MG63 (cell line): ENCODE data around the gene ANGPTL3. TPM values are rescaled to one million over a fixed set of nuclear protein-coding genes. Genes with fewer than 3 reads are reported as not detected.
"Not testable (repeated sequence)": the region's sequence is repeated elsewhere in the genome, so short reads cannot be mapped to it uniquely, and the experiment has no call there.

Experiments
- DNase-seq: peaks from one replicate; pipeline ENCODE4 v3.0.0-alpha.2; 2020
- H3K27me3 ChIP-seq: fragments of 250-450 bp; sonication (Bioruptor Pico); 2 replicates; pipeline ENCODE4 v1.5.1; 2020; ENCODE audit warnings: mild to moderate bottlenecking, moderate library complexity
- H3K36me3 ChIP-seq: fragments of 250-450 bp; sonication (Bioruptor Pico); 2 replicates; pipeline ENCODE4 v1.5.1; 2020; ENCODE audit warnings: mild to moderate bottlenecking, moderate library complexity
- H3K4me3 ChIP-seq: fragments of 250-450 bp; sonication (Bioruptor Pico); 2 replicates; pipeline ENCODE4 v1.5.1; 2020; ENCODE audit warnings: mild to moderate bottlenecking, moderate library complexity
- H3K9me3 ChIP-seq: fragments of 250-450 bp; sonication (Bioruptor Pico); 2 replicates; pipeline ENCODE4 v1.5.1; 2020; ENCODE audit warnings: mild to moderate bottlenecking, moderate library complexity
- total RNA-seq: library from RNA; depleted of rRNA; stranded (reverse); fragments of >200 nt; shearing (Covaris generic); gene quantifications from 2 replicates; pipeline ENCODE4 v1.2.3, GENCODE V29; 2014; ENCODE audit warnings: low replicate concordance; rRNA removed

ANGPTL3 gene, protein sequence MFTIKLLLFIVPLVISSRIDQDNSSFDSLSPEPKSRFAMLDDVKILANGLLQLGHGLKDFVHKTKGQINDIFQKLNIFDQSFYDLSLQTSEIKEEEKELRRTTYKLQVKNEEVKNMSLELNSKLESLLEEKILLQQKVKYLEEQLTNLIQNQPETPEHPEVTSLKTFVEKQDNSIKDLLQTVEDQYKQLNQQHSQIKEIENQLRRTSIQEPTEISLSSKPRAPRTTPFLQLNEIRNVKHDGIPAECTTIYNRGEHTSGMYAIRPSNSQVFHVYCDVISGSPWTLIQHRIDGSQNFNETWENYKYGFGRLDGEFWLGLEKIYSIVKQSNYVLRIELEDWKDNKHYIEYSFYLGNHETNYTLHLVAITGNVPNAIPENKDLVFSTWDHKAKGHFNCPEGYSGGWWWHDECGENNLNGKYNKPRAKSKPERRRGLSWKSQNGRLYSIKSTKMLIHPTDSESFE
- total RNA-seq: not detected in 2 replicates

DNA sequence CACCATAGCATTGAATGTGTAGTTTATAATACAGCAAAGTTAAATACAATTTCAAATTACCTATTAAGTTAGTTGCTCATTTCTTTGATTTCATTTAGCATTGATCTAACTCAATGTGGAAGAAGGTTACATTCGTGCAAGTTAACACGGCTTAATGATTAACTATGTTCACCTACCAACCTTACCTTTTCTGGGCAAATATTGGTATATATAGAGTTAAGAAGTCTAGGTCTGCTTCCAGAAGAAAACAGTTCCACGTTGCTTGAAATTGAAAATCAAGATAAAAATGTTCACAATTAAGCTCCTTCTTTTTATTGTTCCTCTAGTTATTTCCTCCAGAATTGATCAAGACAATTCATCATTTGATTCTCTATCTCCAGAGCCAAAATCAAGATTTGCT, at the start of gene ANGPTL3:
TSS of gene ANGPTL3 (plus strand) at position 240 of the 400 bp plus-strand sequence. CDS start at position 287, 47 bp downstream.
- Histone ChIP-seq H3K4me3 (no peak within 1 kb of the TSS), H3K9me3 (no peaks in the 10 kb centered on the region), H3K36me3 (no peaks in the 10 kb centered on the region), H3K27me3 (no peaks in the 10 kb centered on the region)
- DNase-seq: no peak

DNA sequence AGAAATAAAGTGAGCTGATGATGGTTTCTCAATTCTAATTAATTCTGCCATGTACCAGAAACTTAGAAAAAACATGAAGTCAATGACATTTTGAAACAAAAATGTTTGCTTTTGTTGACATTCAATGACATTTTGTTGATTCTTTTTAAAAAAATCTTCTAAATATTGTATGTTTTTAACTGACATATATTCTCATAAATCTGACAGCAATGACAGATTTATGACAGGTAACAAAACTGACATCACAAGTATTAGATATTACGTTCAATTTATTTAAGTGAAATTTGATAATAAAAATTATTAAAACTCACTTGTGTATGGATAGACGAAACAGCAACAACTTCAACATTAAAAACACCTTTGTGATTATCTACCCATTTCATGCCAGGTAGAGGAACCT, 36.0 kb upstream of the ANGPTL3 start:
- no peaks in the 10 kb centered on the region for H3K9me3 ChIP-seq
- no peaks in the 10 kb centered on the region for H3K27me3 ChIP-seq
- DNase-seq: no peak
- no peak overlapping the region for H3K4me3 ChIP-seq
- no peaks in the 10 kb centered on the region for H3K36me3 ChIP-seq

DNA sequence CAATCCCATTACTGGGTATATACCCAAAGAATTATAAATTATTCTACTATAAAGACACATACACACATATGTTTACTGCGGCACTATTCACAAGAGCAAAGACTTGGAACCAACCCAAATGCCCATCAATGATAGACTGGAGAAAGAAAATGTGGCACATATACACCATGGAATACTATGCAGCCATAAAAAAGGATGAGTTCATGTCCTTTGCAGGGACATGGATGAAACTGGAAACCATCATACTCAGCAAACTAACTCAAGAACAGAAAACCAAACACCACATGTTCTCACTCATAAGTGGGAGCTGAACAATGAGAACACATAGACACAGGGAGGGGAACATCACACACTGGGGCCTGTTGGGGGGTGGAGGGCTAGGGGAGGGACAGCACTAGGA, 30.1 kb upstream of the ANGPTL3 start:
- H3K4me3 ChIP-seq, H3K36me3 ChIP-seq, H3K27me3 ChIP-seq, H3K9me3 ChIP-seq, DNase-seq: not testable (repeated sequence)

DNA sequence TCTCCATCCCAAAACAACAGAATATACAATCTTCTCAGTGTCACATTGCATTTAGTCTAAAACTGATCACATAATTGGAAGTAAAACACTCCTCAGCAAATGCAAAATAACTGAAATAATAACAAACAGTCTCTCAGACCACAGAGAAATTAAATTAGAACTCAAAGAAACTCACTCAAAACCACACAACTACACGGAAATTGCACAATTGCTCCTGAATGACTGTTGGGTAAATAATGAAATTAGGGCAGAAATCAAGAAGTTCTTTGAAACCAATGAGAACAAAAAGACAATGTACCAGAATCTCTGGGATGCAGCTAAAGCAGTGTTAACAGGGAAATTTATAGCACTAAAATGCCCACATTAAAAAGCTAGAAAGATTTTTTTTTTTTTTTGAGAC, 29.4 kb upstream of the ANGPTL3 start:
- DNase-seq, H3K9me3 ChIP-seq, H3K36me3 ChIP-seq, H3K4me3 ChIP-seq, H3K27me3 ChIP-seq: not testable (repeated sequence)

DNA sequence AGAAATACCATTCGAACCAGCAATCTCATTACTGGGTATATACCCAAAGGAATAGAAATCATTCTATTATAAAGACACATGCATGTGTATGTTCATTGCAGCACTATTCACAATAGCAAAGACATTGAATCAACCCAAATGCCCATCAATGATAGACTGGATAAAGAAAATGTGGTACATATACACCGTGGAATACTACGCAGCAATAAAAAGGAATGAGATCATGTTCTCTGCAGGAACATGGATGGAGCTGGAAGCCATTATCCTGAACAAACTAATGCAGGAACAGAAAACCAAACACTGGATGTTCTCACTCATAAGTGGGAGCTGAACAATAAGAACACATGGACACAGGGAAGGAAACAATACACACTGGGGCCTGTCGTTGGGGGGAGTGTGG, 25.8 kb upstream of the ANGPTL3 start:
- not testable (repeated sequence) for H3K27me3 ChIP-seq, H3K9me3 ChIP-seq, H3K36me3 ChIP-seq, H3K4me3 ChIP-seq, DNase-seq

DNA sequence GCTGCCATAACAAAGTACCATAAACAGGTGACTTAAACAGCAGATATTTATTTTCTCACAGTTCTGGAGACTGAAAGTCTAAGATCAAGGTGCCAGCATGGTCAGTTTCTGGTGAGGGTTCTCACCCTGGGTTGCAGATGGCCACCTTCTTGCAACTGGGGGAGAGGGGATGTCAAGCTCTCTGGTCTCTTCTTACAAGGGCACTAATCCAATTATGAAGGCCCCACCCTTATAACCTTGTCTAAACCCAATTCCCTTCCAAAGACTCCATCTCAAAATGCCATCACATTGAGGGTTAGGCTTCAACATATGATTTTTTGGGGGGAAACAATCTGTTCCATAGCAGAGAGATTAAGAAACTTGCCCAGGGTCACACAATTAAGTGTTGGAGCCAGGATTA, 24.8 kb upstream of the ANGPTL3 start:
- DNase-seq: no peak
- 0 out of 2 replicates have a peak, but pooled peaks cover 3% of the 10 kb centered on the region for H3K9me3 ChIP-seq
- no peak overlapping the region for H3K4me3 ChIP-seq
- no peaks in the 10 kb centered on the region; the same call in 1 of the 2 replicates for H3K36me3 ChIP-seq
- H3K27me3 ChIP-seq: no peaks in the 10 kb centered on the region

DNA sequence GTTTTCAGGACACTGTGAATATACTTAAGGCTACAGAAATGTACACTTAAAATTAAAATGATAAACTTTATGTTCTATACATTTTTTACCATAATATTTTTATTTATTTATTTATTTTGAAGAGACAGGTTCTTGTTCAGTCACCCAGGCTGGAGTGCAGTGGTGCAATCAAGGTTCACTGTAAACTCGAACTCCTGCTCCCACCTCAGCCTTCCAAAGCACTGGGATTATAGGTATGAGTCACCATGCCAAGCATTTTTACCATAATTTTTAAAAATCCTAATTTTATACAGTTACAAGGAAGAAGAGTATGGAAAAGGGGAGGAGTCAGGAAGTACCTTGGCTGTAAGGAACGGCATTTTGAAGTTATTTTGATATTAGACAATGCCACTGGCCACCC, 23.6 kb upstream of the ANGPTL3 start:
- H3K4me3 ChIP-seq: no peak overlapping the region
- H3K27me3 ChIP-seq: no peaks in the 10 kb centered on the region
- DNase-seq: no peak
- H3K36me3 ChIP-seq: no peaks in the 10 kb centered on the region; the same call in 1 of the 2 replicates
- H3K9me3 ChIP-seq: 0 out of 2 replicates have a peak, but pooled peaks cover 3% of the 10 kb centered on the region

DNA sequence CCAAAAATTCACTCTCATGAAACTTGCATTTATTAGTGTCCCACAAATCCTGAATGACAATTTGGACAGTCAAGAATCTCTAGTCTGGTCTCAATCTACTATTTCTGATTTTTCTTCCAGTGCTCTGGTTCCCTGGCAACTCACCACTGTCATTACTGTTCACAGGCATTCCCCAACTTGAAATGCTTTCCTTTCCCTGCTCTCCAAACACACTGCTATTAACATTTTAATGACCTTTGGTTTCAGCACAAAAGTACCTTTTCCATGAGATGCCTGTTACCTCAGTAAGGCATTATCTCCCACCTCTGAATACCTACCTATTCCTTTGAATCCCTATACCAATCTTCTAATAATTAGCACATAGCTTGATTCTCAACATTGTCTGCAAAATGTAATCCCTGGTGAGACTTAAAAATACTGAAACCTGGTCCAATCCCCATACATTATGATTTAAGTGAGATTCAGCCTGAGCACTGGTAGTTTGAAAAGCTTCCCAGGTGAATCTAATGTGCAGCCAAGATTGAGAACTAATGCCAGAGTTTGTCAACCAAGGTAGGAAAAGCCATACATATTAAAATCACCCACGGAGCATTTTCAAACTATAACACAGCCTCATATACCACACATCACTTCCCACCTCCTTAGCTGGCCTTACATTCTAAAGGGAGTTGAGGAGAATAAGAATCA, 11.7 kb upstream of the ANGPTL3 start:
- Histone ChIP-seq H3K9me3 (no peaks in the 10 kb centered on the region), H3K27me3 (no peaks in the 10 kb centered on the region), H3K4me3 (no peak overlapping the region), H3K36me3 (peaks cover 4% of the 10 kb centered on the region; the same call in 1 of the 2 replicates)
- DNase-seq: no peak

DNA sequence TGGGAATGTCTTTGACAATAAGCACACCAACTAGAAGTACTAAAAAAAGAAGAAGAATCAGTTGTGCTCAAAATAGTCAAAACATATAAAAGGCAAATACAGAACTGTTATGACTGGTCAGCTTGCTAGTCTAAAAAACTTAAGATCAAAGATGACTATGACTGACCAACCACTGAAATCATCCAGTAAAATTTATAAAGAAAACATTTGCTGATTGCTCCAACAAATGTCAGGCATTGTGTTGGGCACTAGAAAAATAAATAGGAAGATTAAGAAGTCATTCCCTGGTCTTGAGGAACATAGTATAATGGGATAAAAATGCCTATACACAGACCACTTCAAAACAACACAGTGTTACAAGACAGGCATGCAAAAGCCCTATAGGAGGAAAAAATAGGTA, 9.3 kb upstream of the ANGPTL3 start:
- no peak for DNase-seq
- peaks cover under 1% of the 10 kb centered on the region; the same call in 1 of the 2 replicates for H3K36me3 ChIP-seq

DNA sequence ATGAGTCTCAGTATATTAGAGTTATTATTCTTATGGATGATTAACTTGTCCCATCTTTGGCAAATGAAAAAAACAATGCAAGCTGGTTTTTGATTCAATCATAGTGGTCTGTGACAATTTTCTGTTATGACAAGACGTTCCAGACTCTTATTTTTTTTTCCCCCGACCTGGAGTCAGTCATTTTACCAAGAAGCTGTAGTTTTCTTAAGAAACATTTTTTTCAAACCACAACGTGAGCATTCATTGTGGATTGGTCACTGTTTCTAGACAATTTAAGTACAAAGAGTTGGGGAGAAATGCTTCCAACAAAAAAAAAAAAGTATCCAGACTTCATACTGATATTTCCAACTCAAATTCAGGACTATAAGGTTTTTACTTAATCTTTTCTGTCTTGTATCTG, 8.0 kb upstream of the ANGPTL3 start:
- DNase-seq: no peak
- Histone ChIP-seq H3K9me3 (no peaks in the 10 kb centered on the region), H3K4me3 (no peak overlapping the region), H3K36me3 (no peaks in the 10 kb centered on the region), H3K27me3 (no peaks in the 10 kb centered on the region)

More for the DNA sequence above, 9.3 kb upstream of the ANGPTL3 start:
- Histone ChIP-seq H3K27me3 (no peaks in the 10 kb centered on the region), H3K9me3 (no peaks in the 10 kb centered on the region), H3K4me3 (no peak overlapping the region)

DNA sequence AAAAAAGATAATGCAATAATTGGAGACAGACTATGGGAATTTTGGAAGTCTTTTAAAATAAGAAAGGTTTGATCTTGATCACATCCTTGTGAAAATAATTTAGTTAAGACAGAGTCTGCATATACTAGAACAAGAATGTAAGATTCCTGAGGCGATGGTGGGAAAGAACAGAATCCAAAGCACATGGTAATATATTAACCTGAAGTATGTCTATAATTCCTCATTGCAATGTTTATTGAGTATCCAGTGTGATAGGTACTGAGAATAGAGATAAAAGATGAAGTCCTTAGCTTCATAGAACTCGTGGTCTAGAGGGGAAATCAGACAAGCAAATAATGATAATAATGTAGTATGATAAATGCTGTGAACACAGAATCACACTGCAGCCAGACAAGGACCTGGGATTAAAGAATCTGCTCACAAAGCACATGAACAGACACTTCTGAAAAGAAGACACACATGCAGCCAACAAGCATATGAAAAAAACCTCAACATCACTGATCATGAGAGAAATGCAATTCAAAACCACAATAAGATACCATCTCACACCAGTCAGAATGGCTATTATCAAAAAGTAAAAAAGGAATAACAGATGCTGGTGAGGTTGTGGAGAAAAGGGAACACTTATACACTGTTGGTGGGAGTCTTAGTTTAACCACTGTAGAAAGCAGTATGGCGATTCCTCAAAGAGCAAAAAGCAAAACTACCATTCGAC, 6.9 kb upstream of the ANGPTL3 start:
- no peak for DNase-seq
- no peak overlapping the region for H3K4me3 ChIP-seq

DNA sequence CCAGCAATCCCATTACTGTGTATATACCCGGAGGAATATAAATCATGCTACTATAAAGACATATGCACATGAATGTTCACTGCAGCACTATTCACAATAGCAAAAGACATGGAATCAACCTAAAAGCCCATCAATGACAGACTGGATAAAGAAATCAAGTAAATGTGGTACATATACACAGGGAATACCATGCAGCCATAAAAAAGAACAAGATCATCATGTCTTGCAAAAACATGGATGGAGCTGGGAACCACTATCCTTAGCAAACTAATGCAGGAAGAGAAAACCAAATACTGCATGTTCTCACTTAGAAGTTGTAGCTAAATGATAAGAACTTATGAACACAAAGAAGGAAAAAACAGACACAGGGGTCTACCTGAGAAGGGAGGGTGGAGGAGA, 6.4 kb upstream of the ANGPTL3 start:
- no peak for DNase-seq
- H3K4me3 ChIP-seq: no peak overlapping the region
- no peaks in the 10 kb centered on the region for H3K27me3 ChIP-seq
- H3K9me3 ChIP-seq: no peaks in the 10 kb centered on the region
- H3K36me3 ChIP-seq: no peaks in the 10 kb centered on the region

More for the DNA sequence above, 6.9 kb upstream of the ANGPTL3 start:
- Histone ChIP-seq H3K27me3 (no peaks in the 10 kb centered on the region), H3K36me3 (no peaks in the 10 kb centered on the region), H3K9me3 (no peaks in the 10 kb centered on the region)

DNA sequence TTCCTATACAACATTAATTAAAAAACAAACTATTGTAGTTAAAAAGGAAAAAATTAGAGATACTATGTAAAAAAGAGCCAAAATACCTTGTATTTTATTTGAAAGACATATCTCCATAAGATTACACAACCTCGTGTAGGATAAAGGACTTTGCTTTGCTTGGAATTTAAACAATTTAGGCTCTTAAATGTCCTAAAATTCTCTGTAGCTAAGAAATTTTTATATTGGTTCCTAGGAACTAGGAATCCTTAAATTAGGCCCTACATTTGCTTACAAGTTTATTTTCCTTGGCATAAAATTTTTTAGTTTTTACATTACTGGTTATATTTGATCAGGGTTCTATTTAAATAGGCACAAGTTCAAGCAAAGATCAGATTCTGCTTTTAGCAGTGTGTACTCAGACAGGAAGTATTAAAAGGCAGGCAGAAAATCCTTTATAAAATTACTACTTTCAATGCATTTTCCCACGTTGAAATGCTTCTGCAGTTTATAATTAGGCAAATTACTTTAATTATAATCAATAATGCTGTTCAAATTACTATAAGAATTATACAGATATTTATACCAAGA, 3.4 kb upstream of the ANGPTL3 start:
- DNase-seq: no peak
- Histone ChIP-seq H3K27me3 (no peaks in the 10 kb centered on the region), H3K36me3 (no peaks in the 10 kb centered on the region), H3K4me3 (no peak overlapping the region), H3K9me3 (no peaks in the 10 kb centered on the region)

DNA sequence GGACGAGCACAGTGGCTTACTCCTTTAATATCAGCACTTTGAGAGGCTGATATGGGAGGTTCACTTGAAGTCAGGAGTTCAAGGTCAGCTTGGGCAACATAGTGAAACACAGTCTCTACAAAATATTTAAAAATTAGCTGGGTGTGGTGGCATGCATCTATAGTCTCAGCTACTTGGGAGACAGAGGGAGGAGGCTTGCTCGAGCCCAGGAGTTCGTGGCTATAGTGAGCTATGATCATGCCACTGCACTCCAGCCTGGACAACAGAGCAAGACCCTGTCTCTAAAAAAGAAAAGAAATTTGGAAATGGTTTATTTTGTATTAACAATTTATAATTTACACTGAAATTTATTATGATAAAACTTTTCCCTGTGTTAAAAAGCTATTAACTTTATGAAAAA, 1.7 kb upstream of the ANGPTL3 start:
- Histone ChIP-seq H3K27me3 (no peaks in the 10 kb centered on the region), H3K9me3 (no peaks in the 10 kb centered on the region)
- no peak for DNase-seq

DNA sequence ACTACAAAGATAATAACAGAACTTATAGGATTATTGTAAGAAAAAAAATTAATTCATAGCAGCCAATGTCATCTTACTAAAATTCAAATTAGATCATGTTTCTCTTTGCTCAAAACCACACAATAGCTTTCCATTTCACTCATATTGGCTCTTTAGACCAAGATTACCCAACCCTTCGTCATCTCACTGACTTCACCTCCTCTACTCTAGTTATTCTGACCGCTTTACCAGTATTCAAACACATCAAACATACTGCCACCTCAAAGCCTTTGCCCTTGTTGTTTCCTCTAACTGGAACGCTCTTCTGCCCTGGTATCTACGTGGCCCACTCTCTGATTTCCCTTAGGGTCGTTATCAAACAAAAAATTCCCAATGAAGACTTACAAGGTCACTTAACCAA, 1.7 kb downstream of the ANGPTL3 start:
- DNase-seq: no peak
- Histone ChIP-seq H3K4me3 (no peak overlapping the region), H3K36me3 (no peaks in the 10 kb centered on the region), H3K27me3 (no peaks in the 10 kb centered on the region), H3K9me3 (no peaks in the 10 kb centered on the region)

More for the DNA sequence above, 1.7 kb upstream of the ANGPTL3 start:
- H3K36me3 ChIP-seq: no peaks in the 10 kb centered on the region
- H3K4me3 ChIP-seq: no peak overlapping the region

DNA sequence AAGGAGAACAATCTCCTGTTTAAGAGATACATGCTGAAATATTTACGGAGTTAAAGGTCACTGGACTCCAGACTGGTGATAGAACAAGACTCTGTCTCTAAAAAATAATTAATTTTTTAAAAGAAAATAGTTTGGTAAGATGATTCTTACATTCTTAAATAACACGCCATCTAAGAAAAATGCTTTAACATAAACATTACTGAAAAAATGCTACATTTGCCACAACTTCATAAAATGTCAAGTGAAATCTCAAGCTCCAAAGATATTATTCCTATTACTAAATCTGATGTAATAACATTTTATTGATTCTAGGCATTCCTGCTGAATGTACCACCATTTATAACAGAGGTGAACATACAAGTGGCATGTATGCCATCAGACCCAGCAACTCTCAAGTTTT, 4.1 kb downstream of the ANGPTL3 start:
- no peaks in the 10 kb centered on the region for H3K9me3 ChIP-seq
- no peaks in the 10 kb centered on the region for H3K36me3 ChIP-seq
- H3K27me3 ChIP-seq: no peaks in the 10 kb centered on the region
- H3K4me3 ChIP-seq: no peak overlapping the region
- DNase-seq: no peak

DNA sequence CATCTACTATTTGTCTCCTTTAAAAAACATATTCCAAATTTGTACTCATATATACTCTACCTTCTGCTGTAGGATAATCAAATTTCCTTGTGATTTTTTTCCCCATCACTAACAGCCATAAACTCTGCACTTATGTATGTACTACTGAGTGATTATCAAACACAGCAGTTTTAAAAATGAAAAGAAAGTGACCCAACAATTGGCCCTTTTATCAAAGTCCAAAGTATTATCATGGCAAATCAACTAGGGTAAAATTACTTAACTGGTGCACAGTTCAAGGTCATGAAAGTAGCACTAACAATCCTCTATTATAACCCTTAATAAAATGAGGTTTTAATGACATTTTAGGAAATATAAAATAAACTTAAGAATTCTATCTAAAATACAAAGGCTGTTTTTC, 11.6 kb downstream of the ANGPTL3 start:
- DNase-seq: no peak

More for the DNA sequence above, 11.6 kb downstream of the ANGPTL3 start:
- no peaks in the 10 kb centered on the region for H3K9me3 ChIP-seq
- H3K27me3 ChIP-seq: no peaks in the 10 kb centered on the region
- H3K36me3 ChIP-seq: 0 out of 2 replicates have a peak, but pooled peaks cover 4% of the 10 kb centered on the region
- no peak overlapping the region for H3K4me3 ChIP-seq
